AG04449 (cell line): ENCODE results near the gene ACTL7B.
"Not testable (repeated sequence)": the region's sequence is repeated elsewhere in the genome, so short reads cannot be mapped to it uniquely, and the experiment has no call there.

ENCODE experiments used
- CTCF ChIA-PET: fragments of 350-600 bp; formaldehyde crosslinking; extraction: SDS; loops from one replicate; lab custom pipeline; 2021; ENCODE audit warnings: antibody characterized with exemption; lab: Yijun Ruan, JAX
- POLR2A ChIA-PET: fragments of 400-600, 350-600 bp; formaldehyde crosslinking; extraction: SDS; loops from one replicate; lab custom pipeline; 2020; ENCODE audit warnings: antibody characterized with exemption, inconsistent platforms; lab: Yijun Ruan, JAX
- DNase-seq: peaks from one replicate; pipeline ENCODE4 v3.0.0-alpha.2; 2010; ENCODE audit warnings: low read depth, low spot score
- H3K4me3 ChIP-seq: 2 replicates; pipeline ENCODE4 v1.5.1; 2011; ENCODE audit warnings: low read depth, mild to moderate bottlenecking, control low read depth, low read length
- CTCF ChIP-seq: IDR thresholded peaks from one replicate; pipeline ENCODE4 v1.5.1; 2011; ENCODE audit warnings: mild to moderate bottlenecking, moderate library complexity, low read length, control low read depth, inconsistent platforms; ENCODE audit not compliant: insufficient read depth; ENCODE audit errors: missing control alignments

The ACTL7B gene

GRCh38 chr9:108855888-108856287 lies at the start of gene ACTL7B:
Gene ACTL7B, minus strand, starts transcription at chr9:108855986. Its CDS starts 56 bp downstream, at chr9:108855930.
- no peak for TF ChIP-seq CTCF

GRCh38 chr9:108905494-108905893 lies 49.7 kb upstream of the ACTL7B start:
- TF ChIP-seq CTCF, result no peak
- ChIA-PET POLR2A (no interaction called here), CTCF (interaction anchor here (0.6 kb wide), 1 partner anchor 29 kb away, joined by 3 read pairs; the partner anchor contains the start of genes ABITRAM and ELP1)
- no peak overlapping the region for H3K4me3 ChIP-seq
- no peak for DNase-seq

More at GRCh38 chr9:108855888-108856287, at the start of gene ACTL7B:
- POLR2A ChIA-PET, result no interaction called here
- CTCF ChIA-PET, result no interaction called here
- H3K4me3 ChIP-seq, result no peak within 1 kb of the TSS
- DNase-seq, result no peak

- ChIA-PET POLR2A (no interaction called here), CTCF (interaction anchor here (0.7 to 1.2 kb wide), 2 partner anchors 14 to 26 kb away, joined by 3 to 4 read pairs; no protein-coding TSS in a partner anchor)
- no peak for TF ChIP-seq CTCF
- DNase-seq, result no peak
- no peak overlapping the region for H3K4me3 ChIP-seq
These were observed 48.4 kb upstream of the ACTL7B start for GRCh38 chr9:108904161-108904560.

- no peak for TF ChIP-seq CTCF
- ChIA-PET POLR2A (no interaction called here), CTCF (no interaction called here)
- no peak for DNase-seq
- H3K4me3 ChIP-seq, result no peak overlapping the region
These were observed 47.8 kb upstream of the ACTL7B start for GRCh38 chr9:108903420-108904103.

GRCh38 chr9:108900176-108900575 lies 44.4 kb upstream of the ACTL7B start:
- CTCF ChIA-PET, result interaction anchor here (1.1 kb wide), 1 partner anchor 54 kb away, joined by 4 read pairs; no protein-coding TSS in a partner anchor
- DNase-seq, result no peak
- POLR2A ChIA-PET, result no interaction called here
- no peak for TF ChIP-seq CTCF
- H3K4me3 ChIP-seq, result no peak overlapping the region

- CTCF ChIA-PET, result interaction anchor here (0.7 to 1.3 kb wide), 3 partner anchors 9 to 1385 kb away, joined by 3 to 4 read pairs (median 3); no protein-coding TSS in a partner anchor
- POLR2A ChIA-PET, H3K4me3 ChIP-seq, DNase-seq: not testable (repeated sequence)
These were observed 43.4 kb upstream of the ACTL7B start for GRCh38 chr9:108899023-108899695.
